Activated naive CD8-positive, alpha-beta T cell (primary cell): ENCODE results near the gene GSTA4.
"Not testable (repeated sequence)": the region's sequence is repeated elsewhere in the genome, so short reads cannot be mapped to it uniquely, and the experiment has no call there.

Experiments used
- H3K27ac Mint-ChIP-seq: one replicate; pipeline ENCODE4 v1.8.0; 2021; ENCODE audit warnings: mixed read lengths
- H3K27me3 Mint-ChIP-seq: one replicate; pipeline ENCODE4 v1.8.0; 2021; ENCODE audit warnings: mixed read lengths
- H3K36me3 Mint-ChIP-seq: one replicate; pipeline ENCODE4 v1.8.0; 2021; ENCODE audit warnings: mixed read lengths
- H3K4me1 Mint-ChIP-seq: one replicate; pipeline ENCODE4 v1.8.0; 2021; ENCODE audit warnings: low read depth, mixed read lengths
- H3K4me3 Mint-ChIP-seq: one replicate; pipeline ENCODE4 v1.8.0; 2021; ENCODE audit warnings: mild to moderate bottlenecking, mixed read lengths
- H3K9me3 Mint-ChIP-seq: one replicate; pipeline ENCODE4 v1.8.0; 2021; ENCODE audit warnings: low read depth, mixed read lengths

GSTA4 gene

GRCh38 chr6:53027131-53027718, 32.1 kb upstream of the GSTA4 start:
- H3K27ac Mint-ChIP-seq: no peak overlapping the region
- H3K27me3 Mint-ChIP-seq: no peaks in the 10 kb centered on the region
- H3K4me3 Mint-ChIP-seq: no peak overlapping the region
- H3K4me1 Mint-ChIP-seq: peaks cover 9% of the 10 kb centered on the region
- no peaks in the 10 kb centered on the region for H3K9me3 Mint-ChIP-seq
- peaks cover 32% of the 10 kb centered on the region for H3K36me3 Mint-ChIP-seq

GRCh38 chr6:53026526-53026925, 31.4 kb upstream of the GSTA4 start:
- H3K27ac Mint-ChIP-seq: no peak overlapping the region
- no peaks in the 10 kb centered on the region for H3K9me3 Mint-ChIP-seq
- no peaks in the 10 kb centered on the region for H3K27me3 Mint-ChIP-seq
- no peak overlapping the region for H3K4me3 Mint-ChIP-seq
- H3K36me3 Mint-ChIP-seq: peaks cover 32% of the 10 kb centered on the region
- peaks cover 9% of the 10 kb centered on the region for H3K4me1 Mint-ChIP-seq

- Mint-ChIP-seq H3K4me3 (no peak overlapping the region), H3K4me1 (peaks cover 22% of the 10 kb centered on the region), H3K36me3 (peaks cover 27% of the 10 kb centered on the region), H3K27ac (no peak overlapping the region), H3K27me3 (no peaks in the 10 kb centered on the region), H3K9me3 (no peaks in the 10 kb centered on the region)
Measured at GRCh38 chr6:53023323-53023722, 28.2 kb upstream of the GSTA4 start.

GRCh38 chr6:53020005-53020744, 25.1 kb upstream of the GSTA4 start:
- no peak overlapping the region for H3K27ac Mint-ChIP-seq
- H3K4me1 Mint-ChIP-seq: peaks cover 21% of the 10 kb centered on the region
- H3K27me3 Mint-ChIP-seq: no peaks in the 10 kb centered on the region
- peaks cover 27% of the 10 kb centered on the region for H3K36me3 Mint-ChIP-seq
- H3K9me3 Mint-ChIP-seq: no peaks in the 10 kb centered on the region
- H3K4me3 Mint-ChIP-seq: no peak overlapping the region

GRCh38 chr6:53018446-53018845, 23.4 kb upstream of the GSTA4 start:
- Mint-ChIP-seq H3K27ac (no peak overlapping the region), H3K27me3 (no peaks in the 10 kb centered on the region), H3K9me3 (no peaks in the 10 kb centered on the region), H3K4me3 (no peak overlapping the region), H3K4me1 (peaks cover 13% of the 10 kb centered on the region), H3K36me3 (peaks cover 28% of the 10 kb centered on the region)

- Mint-ChIP-seq H3K4me3 (no peak overlapping the region), H3K27ac (no peak overlapping the region), H3K9me3 (no peaks in the 10 kb centered on the region), H3K27me3 (no peaks in the 10 kb centered on the region), H3K4me1 (peaks cover 6% of the 10 kb centered on the region), H3K36me3 (peaks cover 29% of the 10 kb centered on the region)
Measured at GRCh38 chr6:53015486-53015885, 20.4 kb upstream of the GSTA4 start.

- H3K4me3 Mint-ChIP-seq: no peak overlapping the region
- H3K36me3 Mint-ChIP-seq: peaks cover 33% of the 10 kb centered on the region
- H3K9me3 Mint-ChIP-seq: no peaks in the 10 kb centered on the region
- no peak overlapping the region for H3K27ac Mint-ChIP-seq
- no peaks in the 10 kb centered on the region for H3K27me3 Mint-ChIP-seq
- H3K4me1 Mint-ChIP-seq: no peaks in the 10 kb centered on the region
Measured at GRCh38 chr6:53014744-53015143, 19.7 kb upstream of the GSTA4 start.

GRCh38 chr6:53014063-53014462, 19.0 kb upstream of the GSTA4 start:
- no peak overlapping the region for H3K27ac Mint-ChIP-seq
- peaks cover 38% of the 10 kb centered on the region for H3K36me3 Mint-ChIP-seq
- H3K9me3 Mint-ChIP-seq: no peaks in the 10 kb centered on the region
- H3K4me1 Mint-ChIP-seq: no peaks in the 10 kb centered on the region
- no peak overlapping the region for H3K4me3 Mint-ChIP-seq
- no peaks in the 10 kb centered on the region for H3K27me3 Mint-ChIP-seq

GRCh38 chr6:53011979-53012378, 16.9 kb upstream of the GSTA4 start:
- no peak overlapping the region for H3K27ac Mint-ChIP-seq
- no peaks in the 10 kb centered on the region for H3K9me3 Mint-ChIP-seq
- no peaks in the 10 kb centered on the region for H3K4me1 Mint-ChIP-seq
- peaks cover 28% of the 10 kb centered on the region for H3K36me3 Mint-ChIP-seq
- H3K4me3 Mint-ChIP-seq: no peak overlapping the region
- no peaks in the 10 kb centered on the region for H3K27me3 Mint-ChIP-seq

GRCh38 chr6:53010504-53010903, 15.4 kb upstream of the GSTA4 start:
- Mint-ChIP-seq H3K4me3 (no peak overlapping the region), H3K9me3 (no peaks in the 10 kb centered on the region), H3K27me3 (no peaks in the 10 kb centered on the region), H3K27ac (no peak overlapping the region), H3K36me3 (peaks cover 33% of the 10 kb centered on the region), H3K4me1 (no peaks in the 10 kb centered on the region)

- no peak overlapping the region for H3K27ac Mint-ChIP-seq
- no peaks in the 10 kb centered on the region for H3K9me3 Mint-ChIP-seq
- H3K36me3 Mint-ChIP-seq: peaks cover 32% of the 10 kb centered on the region
- no peaks in the 10 kb centered on the region for H3K27me3 Mint-ChIP-seq
- H3K4me1 Mint-ChIP-seq: no peaks in the 10 kb centered on the region
- no peak overlapping the region for H3K4me3 Mint-ChIP-seq
Measured at GRCh38 chr6:53009511-53009910, 14.4 kb upstream of the GSTA4 start.

GRCh38 chr6:53009056-53009455, 14.0 kb upstream of the GSTA4 start:
- peaks cover 32% of the 10 kb centered on the region for H3K36me3 Mint-ChIP-seq

GRCh38 chr6:53008192-53008687, 13.2 kb upstream of the GSTA4 start:
- not testable (repeated sequence) for H3K27me3 Mint-ChIP-seq, H3K4me3 Mint-ChIP-seq, H3K4me1 Mint-ChIP-seq, H3K9me3 Mint-ChIP-seq, H3K27ac Mint-ChIP-seq
- peaks cover 27% of the 10 kb centered on the region for H3K36me3 Mint-ChIP-seq

More at GRCh38 chr6:53009056-53009455, 14.0 kb upstream of the GSTA4 start:
- H3K27ac Mint-ChIP-seq: no peak overlapping the region
- H3K4me1 Mint-ChIP-seq: no peaks in the 10 kb centered on the region
- H3K27me3 Mint-ChIP-seq: no peaks in the 10 kb centered on the region
- no peaks in the 10 kb centered on the region for H3K9me3 Mint-ChIP-seq
- no peak overlapping the region for H3K4me3 Mint-ChIP-seq

- Mint-ChIP-seq H3K27me3 (no peaks in the 10 kb centered on the region), H3K27ac (no peak overlapping the region), H3K4me1 (no peaks in the 10 kb centered on the region), H3K9me3 (no peaks in the 10 kb centered on the region), H3K4me3 (no peak overlapping the region), H3K36me3 (peaks cover 24% of the 10 kb centered on the region)
Measured at GRCh38 chr6:53005663-53006250, 10.7 kb upstream of the GSTA4 start.

- no peaks in the 10 kb centered on the region for H3K27me3 Mint-ChIP-seq
- no peak overlapping the region for H3K4me3 Mint-ChIP-seq
- H3K4me1 Mint-ChIP-seq: peaks cover 15% of the 10 kb centered on the region
- H3K27ac Mint-ChIP-seq: no peak overlapping the region
- H3K36me3 Mint-ChIP-seq: no peaks in the 10 kb centered on the region
- no peaks in the 10 kb centered on the region for H3K9me3 Mint-ChIP-seq
Measured at GRCh38 chr6:52999456-52999855, 4.4 kb upstream of the GSTA4 start.
